B cell (primary cell): Measurements from ENCODE around the gene CACNB4. TPM values are rescaled to one million over a fixed set of nuclear protein-coding genes. Genes with fewer than 3 reads are reported as not detected.

ENCODE experiments used
- ATAC-seq: fragments of 200-7000 bp; cut with Tn5 transposase; one replicate; pipeline ENCODE4 v1.10.0; 2021; ENCODE audit warnings: low read depth, mild to moderate bottlenecking, moderate number of reproducible peaks, moderate library complexity
- CTCF ChIA-PET: fragments of 350-600 bp; sonication (Branson Sonifier 250); formaldehyde crosslinking; loops from one replicate; lab custom pipeline; 2021; ENCODE audit warnings: antibody characterized with exemption, inconsistent platforms; lab: Charles Lee
- POLR2A ChIA-PET: fragments of 350-600 bp; sonication (Branson Sonifier 250); formaldehyde crosslinking; loops from one replicate; lab custom pipeline; 2021; ENCODE audit warnings: antibody characterized with exemption; lab: Charles Lee
- DNase-seq: peaks from one replicate; pipeline ENCODE4 v3.0.0; 2013
- H2AFZ ChIP-seq: 2 replicates; pipeline ENCODE4 v1.6.1; 2012; ENCODE audit warnings: mild to moderate bottlenecking, low read depth, low read length; ENCODE audit not compliant: insufficient read depth, poor library complexity, severe bottlenecking
- H3K27ac ChIP-seq, 2 donors: 1 replicate in 1 of 2; 2 replicates in 1 of 2; pipeline ENCODE4 v1.5.1; 2012 to 2013; ENCODE audit warnings: low read length in 2 of 2, mild to moderate bottlenecking in 2 of 2, moderate library complexity in 1 of 2
- H3K27me3 ChIP-seq, 4 experiments: fragments of 200-600 bp in 1 of 4; sonication (generic) in 1 of 4; replicated peaks in 1 of 4; 1 replicate in 2 of 4; 2 replicates in 2 of 4; pipeline versions ENCODE4 v1.6.1 to v1.7.0; 2013 to 2016; ENCODE audit warnings: low read length in 3 of 4, mild to moderate bottlenecking in 2 of 4, mixed read lengths in 1 of 4, moderate library complexity in 1 of 4; ENCODE audit not compliant: insufficient read depth in 4 of 4, control insufficient read depth in 3 of 4; ENCODE audit errors: control extremely low read depth in 1 of 4
- H3K36me3 ChIP-seq, 2 experiments: replicated peaks in 1 of 2; 1 replicate in 1 of 2; 2 replicates in 1 of 2; pipeline versions ENCODE4 v1.6.1 to v1.7.1; 2013; ENCODE audit warnings: low read length in 1 of 2; ENCODE audit not compliant: insufficient read depth in 2 of 2, control insufficient read depth in 1 of 2; ENCODE audit errors: control extremely low read depth in 1 of 2, extremely low read depth in 1 of 2
- H3K4me1 ChIP-seq, 2 donors: fragments of 200-600 bp in 1 of 2; sonication (generic) in 1 of 2; 1 replicate in 1 of 2; 2 replicates in 1 of 2; pipeline versions ENCODE4 v1.5.1 to v1.6.1; 2013 to 2017; ENCODE audit warnings: low read length in 2 of 2; ENCODE audit not compliant: control insufficient read depth in 2 of 2, insufficient read depth in 2 of 2
- H3K4me2 ChIP-seq: replicated peaks from 2 replicates; pipeline ENCODE3; 2012; ENCODE audit warnings: mild to moderate bottlenecking, low read depth, low read length; ENCODE audit not compliant: poor library complexity, severe bottlenecking
- H3K4me3 ChIP-seq, 5 experiments: fragments of 200-600 bp in 1 of 5; sonication (generic) in 1 of 5; 1 replicate in 3 of 5; 2 replicates in 2 of 5; pipeline versions ENCODE4 v1.5.1 to v1.7.0; 2011 to 2016; ENCODE audit warnings: low read length in 4 of 5, mild to moderate bottlenecking in 4 of 5, low read depth in 2 of 5, control low read depth in 1 of 5, moderate library complexity in 1 of 5; ENCODE audit not compliant: insufficient read depth in 1 of 5; ENCODE audit errors: control extremely low read depth in 1 of 5, extremely low read depth in 1 of 5
- H3K79me2 ChIP-seq: fragments of 200-600 bp; sonication (generic); one replicate; pipeline ENCODE4 v1.6.0; 2016; ENCODE audit warnings: low read length; ENCODE audit not compliant: control insufficient read depth, insufficient read depth
- H3K9ac ChIP-seq: fragments of 200-600 bp; sonication (generic); 2 replicates; pipeline ENCODE4 v1.6.1; 2017; ENCODE audit warnings: mild to moderate bottlenecking, low read length, moderate library complexity
- H3K9me3 ChIP-seq, 3 donors: one replicate each; pipeline versions ENCODE4 v1.6.1 to v1.7.1; 2013; ENCODE audit warnings: low read length in 2 of 3; ENCODE audit not compliant: control insufficient read depth in 2 of 3, insufficient read depth in 1 of 3; ENCODE audit errors: control extremely low read depth in 1 of 3
- H4K20me1 ChIP-seq: 2 replicates; pipeline ENCODE4 v1.6.0; 2012; ENCODE audit warnings: mild to moderate bottlenecking, low read length; ENCODE audit not compliant: insufficient read depth, control insufficient read depth, poor library complexity, severe bottlenecking
- H3K27ac Mint-ChIP-seq: one replicate; pipeline ENCODE4 v1.8.0; 2021; ENCODE audit warnings: mixed read lengths
- H3K27me3 Mint-ChIP-seq: one replicate; pipeline ENCODE4 v1.8.0; 2021; ENCODE audit warnings: mixed read lengths
- H3K4me1 Mint-ChIP-seq: one replicate; pipeline ENCODE4 v1.8.0; 2021; ENCODE audit warnings: mixed read lengths
- H3K4me3 Mint-ChIP-seq: one replicate; pipeline ENCODE4 v1.8.0; 2021; ENCODE audit warnings: mixed read lengths
- H3K9me3 Mint-ChIP-seq: one replicate; pipeline ENCODE4 v1.8.0; 2022; ENCODE audit warnings: mixed read lengths; ENCODE audit not compliant: insufficient read depth
- CTCF ChIP-seq: fragments of 200-600 bp; IDR thresholded peaks from one replicate; pipeline ENCODE4 v1.8.0; 2022; ENCODE audit warnings: antibody characterized with exemption, mild to moderate bottlenecking
- EZH2 ChIP-seq: IDR thresholded peaks from 2 replicates; pipeline ENCODE4 v1.6.1; 2012; ENCODE audit warnings: borderline replicate concordance, low read depth, mild to moderate bottlenecking, moderate library complexity, low read length; ENCODE audit not compliant: insufficient read depth, poor library complexity, severe bottlenecking
- WGBS: methylation state at CpG from one replicate; pipeline ENCODE4 v1.1.5; 2013; ENCODE audit warnings: missing lambda C conversion rate; ENCODE audit not compliant: insufficient coverage; 5-methylcytosine and 5-hydroxymethylcytosine counted together
- intact Hi-C: fragments of 100-400 bp; cut with micrococcal nuclease; formaldehyde crosslinking; loops from one replicate; pipeline ENCODE4 v1.10.0; 2022
- polyA plus RNA-seq: library from polyadenylated mRNA; depleted of rRNA; stranded (reverse); fragments of >200 nt; gene quantifications from 2 replicates; pipeline ENCODE4 v1.2.3, GENCODE V29; 2012
- total RNA-seq, 2 donors: library from RNA; stranded (reverse); fragments of 120-200 nt in 1 of 2; gene quantifications; 1 replicate in 1 of 2; 2 replicates in 1 of 2; pipeline versions ENCODE4 v1.2.3 to v1.2.4, GENCODE V29; 2013 to 2022

The CACNB4 gene
- total and polyA plus RNA-seq, 2 donors (not counting 1 experiment from before 2014, with no cell fraction given), result 0.12 to 1.4 TPM

GRCh38 chr2:151953467-151953866 lies 145.4 kb downstream of the CACNB4 start:
- ATAC-seq (no peak), DNase-seq (no peak)
- H3K79me2 ChIP-seq, result no peaks in the 10 kb centered on the region
- H3K4me2 ChIP-seq, result no peak overlapping the region
- no peaks in the 10 kb centered on the region for H4K20me1 ChIP-seq
- no peak overlapping the region for H3K9ac ChIP-seq
- H3K27ac ChIP-seq, result no peak overlapping the region
- TF ChIP-seq EZH2 (no peak), CTCF (no peak)
- Mint-ChIP-seq H3K4me3 (no peak overlapping the region), H3K27me3 (peaks cover 11% of the 10 kb centered on the region), H3K4me1 (no peaks in the 10 kb centered on the region), H3K27ac (no peak overlapping the region), H3K9me3 (no peaks in the 10 kb centered on the region)
- no peaks in the 10 kb centered on the region for H3K4me1 ChIP-seq
- no CpG with 5 or more reads among the region's 2 CpGs for WGBS
- intact Hi-C loops, result no loop called here
- H2AFZ ChIP-seq, result no peak overlapping the region
- no peaks in the 10 kb centered on the region for H3K36me3 ChIP-seq
- POLR2A ChIA-PET, result no interaction called here
- CTCF ChIA-PET, result interaction anchor here (0.9 to 1.2 kb wide), 2 partner anchors 14 to 87 kb away, joined by 3 read pairs; no protein-coding TSS in a partner anchor
- H3K9me3 ChIP-seq, result no peaks in the 10 kb centered on the region
- H3K27me3 ChIP-seq, result peaks cover 0 to 2% (median 0%) of the 10 kb centered on the region in 4 experiments
- H3K4me3 ChIP-seq, result no peak overlapping the region

- H4K20me1 ChIP-seq, result no peaks in the 10 kb centered on the region
- H2AFZ ChIP-seq, result no peak overlapping the region
- H3K4me2 ChIP-seq, result no peak overlapping the region
- WGBS, result 96% methylated on average over 10 of the region's 14 CpGs
- H3K9me3 ChIP-seq, result no peaks in the 10 kb centered on the region
- Mint-ChIP-seq H3K9me3 (no peaks in the 10 kb centered on the region), H3K27me3 (peaks cover 11% of the 10 kb centered on the region), H3K27ac (no peak overlapping the region), H3K4me3 (no peak overlapping the region), H3K4me1 (peaks cover under 1% of the 10 kb centered on the region)
- peaks cover 0 to 2% (median 0%) of the 10 kb centered on the region in 4 experiments for H3K27me3 ChIP-seq
- DNase-seq, result no peak
- ChIA-PET POLR2A (no interaction called here), CTCF (interaction anchor here (1.2 kb wide), 1 partner anchor 87 kb away, joined by 3 read pairs; no protein-coding TSS in a partner anchor)
- no peak overlapping the region for H3K9ac ChIP-seq
- intact Hi-C loops, result no loop called here
- ATAC-seq, result no peak
- no peak overlapping the region for H3K4me3 ChIP-seq
- no peak for TF ChIP-seq EZH2
- no peak for TF ChIP-seq CTCF
- no peak overlapping the region for H3K27ac ChIP-seq
- no peaks in the 10 kb centered on the region for H3K79me2 ChIP-seq
- H3K36me3 ChIP-seq, result no peaks in the 10 kb centered on the region
- no peaks in the 10 kb centered on the region for H3K4me1 ChIP-seq
Observed at GRCh38 chr2:151952691-151953456, 146.0 kb downstream of the CACNB4 start.
